Measurements from ENCODE around the gene PHACTR1.

DNA sequence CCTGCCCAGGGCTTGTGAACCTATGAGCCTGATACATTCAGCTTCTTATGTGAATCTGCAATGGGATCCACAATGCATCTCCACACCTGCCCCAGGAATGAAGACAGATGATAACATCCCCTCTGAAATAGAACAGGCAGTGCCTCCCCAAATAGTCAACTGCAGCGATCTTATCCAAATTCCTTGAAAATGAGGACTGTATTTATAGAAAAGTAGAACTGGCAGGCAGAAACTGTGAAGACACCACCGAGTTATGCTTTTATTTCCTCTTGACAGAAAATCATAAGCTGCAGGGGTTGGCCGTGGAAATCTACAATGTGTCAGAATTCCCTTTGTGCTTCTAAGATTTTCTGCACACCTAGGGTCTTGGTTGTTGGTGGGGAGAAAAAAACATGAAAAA lies 341.5 kb downstream of the PHACTR1 start:
- TF ChIP-seq, protein P1, sequence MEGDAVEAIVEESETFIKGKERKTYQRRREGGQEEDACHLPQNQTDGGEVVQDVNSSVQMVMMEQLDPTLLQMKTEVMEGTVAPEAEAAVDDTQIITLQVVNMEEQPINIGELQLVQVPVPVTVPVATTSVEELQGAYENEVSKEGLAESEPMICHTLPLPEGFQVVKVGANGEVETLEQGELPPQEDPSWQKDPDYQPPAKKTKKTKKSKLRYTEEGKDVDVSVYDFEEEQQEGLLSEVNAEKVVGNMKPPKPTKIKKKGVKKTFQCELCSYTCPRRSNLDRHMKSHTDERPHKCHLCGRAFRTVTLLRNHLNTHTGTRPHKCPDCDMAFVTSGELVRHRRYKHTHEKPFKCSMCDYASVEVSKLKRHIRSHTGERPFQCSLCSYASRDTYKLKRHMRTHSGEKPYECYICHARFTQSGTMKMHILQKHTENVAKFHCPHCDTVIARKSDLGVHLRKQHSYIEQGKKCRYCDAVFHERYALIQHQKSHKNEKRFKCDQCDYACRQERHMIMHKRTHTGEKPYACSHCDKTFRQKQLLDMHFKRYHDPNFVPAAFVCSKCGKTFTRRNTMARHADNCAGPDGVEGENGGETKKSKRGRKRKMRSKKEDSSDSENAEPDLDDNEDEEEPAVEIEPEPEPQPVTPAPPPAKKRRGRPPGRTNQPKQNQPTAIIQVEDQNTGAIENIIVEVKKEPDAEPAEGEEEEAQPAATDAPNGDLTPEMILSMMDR (IDR thresholded peaks at IDR 0.05) = no peak
- no peak for TF ChIP-seq POLR2A (IDR thresholded peaks at IDR 0.05)

Measured in prostate gland (tissue), 2 donors.